GM12892 (cell line): ENCODE data around the gene HSPA12B.

Source experiments
- POLR2A ChIP-seq: IDR thresholded peaks from 2 replicates; pipeline ENCODE4 v1.6.1; 2011; ENCODE audit warnings: low read depth, low read length, control low read depth
- POLR2AphosphoS5 ChIP-seq: IDR thresholded peaks from 2 replicates; pipeline ENCODE4 v1.6.1; 2011; ENCODE audit warnings: low read depth, low read length, control low read depth
- TAF1 ChIP-seq: IDR thresholded peaks from 2 replicates; pipeline ENCODE4 v1.6.1; 2011; ENCODE audit warnings: low read depth, mild to moderate bottlenecking, control low read depth, low read length, borderline replicate concordance

GRCh38 chr20:3767110-3767426, 34.6 kb downstream of the HSPA12B start:
- TF ChIP-seq POLR2AphosphoS5, result no peak
- TF ChIP-seq POLR2A, result no peak
- TF ChIP-seq TAF1, result no peak
